OCI-LY7 (cell line): Measurements from ENCODE around the gene TMIGD2.

Experiments
- EZH2phosphoT487 ChIP-seq: fragments of 200-600 bp; sonication (generic); IDR thresholded peaks from 2 replicates; pipeline ENCODE4 v1.6.1; 2018; ENCODE audit warnings: low read depth, borderline replicate concordance, mild to moderate bottlenecking, mixed run types, antibody characterized with exemption, low read length, moderate library complexity, mixed read lengths
- TF ChIP-seq, protein P1 (sequence below): fragments of 200-600 bp; sonication (generic); conservative IDR thresholded peaks from 2 replicates; pipeline ENCODE4 v1.5.1; 2014; ENCODE audit warnings: mild to moderate bottlenecking, antibody characterized with exemption, low read length, moderate library complexity, mixed read lengths

DNA sequence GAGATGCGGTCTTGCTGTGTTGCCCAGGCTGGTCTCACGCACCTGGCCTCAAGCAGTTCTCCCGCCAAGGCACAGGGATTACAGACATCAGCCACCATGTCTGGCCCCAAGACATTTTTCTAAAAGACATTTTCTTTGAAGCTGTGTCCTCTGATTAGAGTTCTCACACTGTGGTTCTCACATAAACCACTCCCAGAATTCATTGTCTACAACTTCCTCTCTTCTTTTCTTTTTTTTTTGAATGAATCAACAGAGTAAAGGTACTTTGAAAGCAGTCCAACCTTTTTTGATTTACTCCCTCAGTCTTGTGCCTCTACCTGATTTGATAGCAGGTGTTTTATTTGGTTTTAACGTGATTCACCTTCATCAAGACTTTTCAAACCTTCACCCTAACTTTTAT is 37.4 kb downstream of the TMIGD2 start:
- TF ChIP-seq, protein P1, sequence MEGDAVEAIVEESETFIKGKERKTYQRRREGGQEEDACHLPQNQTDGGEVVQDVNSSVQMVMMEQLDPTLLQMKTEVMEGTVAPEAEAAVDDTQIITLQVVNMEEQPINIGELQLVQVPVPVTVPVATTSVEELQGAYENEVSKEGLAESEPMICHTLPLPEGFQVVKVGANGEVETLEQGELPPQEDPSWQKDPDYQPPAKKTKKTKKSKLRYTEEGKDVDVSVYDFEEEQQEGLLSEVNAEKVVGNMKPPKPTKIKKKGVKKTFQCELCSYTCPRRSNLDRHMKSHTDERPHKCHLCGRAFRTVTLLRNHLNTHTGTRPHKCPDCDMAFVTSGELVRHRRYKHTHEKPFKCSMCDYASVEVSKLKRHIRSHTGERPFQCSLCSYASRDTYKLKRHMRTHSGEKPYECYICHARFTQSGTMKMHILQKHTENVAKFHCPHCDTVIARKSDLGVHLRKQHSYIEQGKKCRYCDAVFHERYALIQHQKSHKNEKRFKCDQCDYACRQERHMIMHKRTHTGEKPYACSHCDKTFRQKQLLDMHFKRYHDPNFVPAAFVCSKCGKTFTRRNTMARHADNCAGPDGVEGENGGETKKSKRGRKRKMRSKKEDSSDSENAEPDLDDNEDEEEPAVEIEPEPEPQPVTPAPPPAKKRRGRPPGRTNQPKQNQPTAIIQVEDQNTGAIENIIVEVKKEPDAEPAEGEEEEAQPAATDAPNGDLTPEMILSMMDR: no peak
- no peak for TF ChIP-seq EZH2phosphoT487
